Left ventricle myocardium inferior (tissue), 1 donor: ENCODE measurements around the gene TJP3. TPM values are rescaled to one million over a fixed set of nuclear protein-coding genes. Genes with fewer than 3 reads are reported as not detected.

Source experiments
- DNase-seq: peaks from one replicate; pipeline ENCODE4 v3.0.0-alpha.2; 2020
- H3K27ac ChIP-seq: fragments of 200-600 bp; replicated peaks from 2 replicates; pipeline ENCODE4 v1.8.0; 2021
- H3K27me3 ChIP-seq: fragments of 200-600 bp; 2 replicates; pipeline ENCODE4 v1.8.0; 2021; ENCODE audit warnings: low read depth
- H3K36me3 ChIP-seq: fragments of 200-600 bp; 2 replicates; pipeline ENCODE4 v1.8.0; 2021
- H3K4me1 ChIP-seq: fragments of 200-600 bp; 2 replicates; pipeline ENCODE4 v1.8.0; 2021
- H3K4me3 ChIP-seq: fragments of 200-600 bp; 2 replicates; pipeline ENCODE4 v1.8.0; 2021; ENCODE audit warnings: mild to moderate bottlenecking, moderate library complexity
- H3K9me3 ChIP-seq: fragments of 200-600 bp; replicated peaks from 2 replicates; pipeline ENCODE4 v1.8.0; 2021
- intact Hi-C: fragments of 100-400 bp; cut with micrococcal nuclease; formaldehyde crosslinking; loops from one replicate; pipeline ENCODE4 v1.11.0; 2022
- long read RNA-seq: library from polyadenylated mRNA; unstranded; transcript quantifications from one replicate; pipeline ENCODE4 v2.0.0, GENCODE V29; 2021
- total RNA-seq: library from RNA; stranded (reverse); fragmentation: NEBNext Ultra II Directional; extraction: Animal tissue kit (Norgen Biotek cat#: 25700); gene quantifications from one replicate; pipeline ENCODE4 v1.2.1, GENCODE V29; 2021
- TF ChIP-seq, protein P1 (sequence below): fragments of 200-600 bp; IDR thresholded peaks from 2 replicates; pipeline ENCODE4 v1.8.0; 2021; ENCODE audit warnings: antibody characterized with exemption, mild to moderate bottlenecking, borderline replicate concordance
- donor health status: DM: no; HTN: yes; CAD: no; lungs with severe emphysema.

The TJP3 gene, protein sequence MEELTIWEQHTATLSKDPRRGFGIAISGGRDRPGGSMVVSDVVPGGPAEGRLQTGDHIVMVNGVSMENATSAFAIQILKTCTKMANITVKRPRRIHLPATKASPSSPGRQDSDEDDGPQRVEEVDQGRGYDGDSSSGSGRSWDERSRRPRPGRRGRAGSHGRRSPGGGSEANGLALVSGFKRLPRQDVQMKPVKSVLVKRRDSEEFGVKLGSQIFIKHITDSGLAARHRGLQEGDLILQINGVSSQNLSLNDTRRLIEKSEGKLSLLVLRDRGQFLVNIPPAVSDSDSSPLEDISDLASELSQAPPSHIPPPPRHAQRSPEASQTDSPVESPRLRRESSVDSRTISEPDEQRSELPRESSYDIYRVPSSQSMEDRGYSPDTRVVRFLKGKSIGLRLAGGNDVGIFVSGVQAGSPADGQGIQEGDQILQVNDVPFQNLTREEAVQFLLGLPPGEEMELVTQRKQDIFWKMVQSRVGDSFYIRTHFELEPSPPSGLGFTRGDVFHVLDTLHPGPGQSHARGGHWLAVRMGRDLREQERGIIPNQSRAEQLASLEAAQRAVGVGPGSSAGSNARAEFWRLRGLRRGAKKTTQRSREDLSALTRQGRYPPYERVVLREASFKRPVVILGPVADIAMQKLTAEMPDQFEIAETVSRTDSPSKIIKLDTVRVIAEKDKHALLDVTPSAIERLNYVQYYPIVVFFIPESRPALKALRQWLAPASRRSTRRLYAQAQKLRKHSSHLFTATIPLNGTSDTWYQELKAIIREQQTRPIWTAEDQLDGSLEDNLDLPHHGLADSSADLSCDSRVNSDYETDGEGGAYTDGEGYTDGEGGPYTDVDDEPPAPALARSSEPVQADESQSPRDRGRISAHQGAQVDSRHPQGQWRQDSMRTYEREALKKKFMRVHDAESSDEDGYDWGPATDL
- total RNA-seq = not detected
- long read RNA-seq = 0 reads

DNA sequence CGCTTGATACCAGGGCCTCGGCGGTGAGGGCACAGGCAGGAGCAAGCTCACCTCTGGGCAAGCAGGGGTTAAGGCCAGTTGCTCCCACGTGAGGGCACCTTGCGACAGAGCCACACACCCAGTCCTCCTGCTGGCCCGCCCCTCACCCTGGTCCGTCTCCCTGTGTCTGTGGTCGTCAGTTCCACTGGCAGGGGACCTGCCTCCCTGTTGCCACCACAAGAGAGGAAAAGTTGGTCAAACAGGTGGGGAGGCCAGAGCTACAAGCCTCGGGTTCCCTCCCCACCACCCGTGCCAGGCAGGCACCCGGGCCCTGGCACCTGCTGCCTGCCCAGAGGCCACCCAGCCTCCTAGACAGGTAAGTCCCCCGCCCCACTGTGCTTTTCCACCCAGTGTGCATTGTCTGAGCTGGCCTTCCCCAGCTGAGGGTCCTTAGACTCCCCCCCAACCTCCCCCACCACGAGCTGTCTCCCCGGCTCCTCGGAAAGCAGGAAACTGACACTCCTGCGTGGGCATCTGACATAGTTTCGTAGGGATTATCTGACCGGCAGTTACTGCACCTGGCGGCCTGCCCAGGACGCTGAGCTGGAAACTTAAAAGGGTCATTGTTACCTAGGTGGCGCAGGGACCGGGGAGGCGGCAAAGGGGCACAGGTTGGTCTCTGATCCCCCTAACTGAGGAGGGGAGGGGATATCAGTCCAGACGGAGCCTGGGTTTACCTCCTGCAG is at the start of gene TJP3:
TJP3 (plus strand) TSS at position 178 of the 725 bp plus-strand sequence. CDS start 20,049 bp downstream, outside the sequence.
- peaks cover 20% of the 10 kb centered on the region for H3K4me1 ChIP-seq
- no peaks in the 10 kb centered on the region for H3K36me3 ChIP-seq
- H3K27ac ChIP-seq = no peak within 1 kb of the TSS
- H3K27me3 ChIP-seq = peaks cover 32% of the 10 kb centered on the region
- no peak for DNase-seq
- intact Hi-C loops = no loop called here
- TF ChIP-seq, protein P1, sequence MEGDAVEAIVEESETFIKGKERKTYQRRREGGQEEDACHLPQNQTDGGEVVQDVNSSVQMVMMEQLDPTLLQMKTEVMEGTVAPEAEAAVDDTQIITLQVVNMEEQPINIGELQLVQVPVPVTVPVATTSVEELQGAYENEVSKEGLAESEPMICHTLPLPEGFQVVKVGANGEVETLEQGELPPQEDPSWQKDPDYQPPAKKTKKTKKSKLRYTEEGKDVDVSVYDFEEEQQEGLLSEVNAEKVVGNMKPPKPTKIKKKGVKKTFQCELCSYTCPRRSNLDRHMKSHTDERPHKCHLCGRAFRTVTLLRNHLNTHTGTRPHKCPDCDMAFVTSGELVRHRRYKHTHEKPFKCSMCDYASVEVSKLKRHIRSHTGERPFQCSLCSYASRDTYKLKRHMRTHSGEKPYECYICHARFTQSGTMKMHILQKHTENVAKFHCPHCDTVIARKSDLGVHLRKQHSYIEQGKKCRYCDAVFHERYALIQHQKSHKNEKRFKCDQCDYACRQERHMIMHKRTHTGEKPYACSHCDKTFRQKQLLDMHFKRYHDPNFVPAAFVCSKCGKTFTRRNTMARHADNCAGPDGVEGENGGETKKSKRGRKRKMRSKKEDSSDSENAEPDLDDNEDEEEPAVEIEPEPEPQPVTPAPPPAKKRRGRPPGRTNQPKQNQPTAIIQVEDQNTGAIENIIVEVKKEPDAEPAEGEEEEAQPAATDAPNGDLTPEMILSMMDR = no peak
- H3K4me3 ChIP-seq = no peak within 1 kb of the TSS
- no peaks in the 10 kb centered on the region for H3K9me3 ChIP-seq

DNA sequence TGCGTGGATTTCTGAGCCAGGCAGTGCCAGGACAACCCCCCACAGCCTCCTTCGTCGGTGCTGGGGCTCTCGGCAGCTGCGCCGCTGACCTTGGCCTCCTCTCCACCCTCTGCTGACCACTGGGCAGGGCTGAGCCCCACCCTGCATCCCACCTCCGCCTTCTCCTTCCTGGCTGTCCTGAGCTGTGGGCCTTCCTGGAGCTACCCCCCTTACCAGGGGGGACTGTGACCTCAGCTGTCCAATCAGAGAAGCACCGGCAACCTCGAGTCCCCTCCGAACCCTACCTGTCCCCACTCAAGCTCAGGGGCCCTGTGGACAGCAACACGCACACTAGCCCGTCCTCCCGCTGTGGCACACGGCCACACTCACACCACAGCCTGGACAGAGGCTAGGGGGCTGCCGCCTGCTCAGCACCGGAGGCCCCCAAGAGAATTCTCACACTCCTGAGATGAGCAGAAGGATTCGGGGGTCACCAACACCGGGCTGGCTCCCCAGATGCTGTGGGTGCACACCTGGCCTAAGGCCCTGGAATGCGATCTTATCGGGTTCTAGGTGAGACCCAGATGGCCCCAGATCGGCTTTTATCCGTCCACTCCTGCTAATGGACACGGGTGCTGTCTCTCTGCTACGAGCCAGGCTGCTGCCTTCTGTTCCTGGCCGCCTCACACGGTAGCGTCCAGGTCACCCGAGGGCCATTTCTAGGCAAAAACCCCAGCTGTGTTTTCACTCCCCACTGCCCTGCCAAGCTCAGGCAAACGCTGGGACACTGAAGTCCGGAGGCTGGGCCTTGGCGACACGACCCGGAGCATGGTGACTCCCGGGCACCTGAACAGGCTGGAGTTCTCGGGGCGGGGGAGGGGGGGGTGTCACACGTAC is 49.1 kb upstream of the TJP3 start:
- intact Hi-C loops = no loop called here
- Histone ChIP-seq H3K4me3 (no peak overlapping the region), H3K27ac (no peak overlapping the region), H3K4me1 (peaks cover 8% of the 10 kb centered on the region), H3K9me3 (no peaks in the 10 kb centered on the region), H3K27me3 (no peaks in the 10 kb centered on the region), H3K36me3 (peaks cover 84% of the 10 kb centered on the region)
- TF ChIP-seq, protein P1 = no peak
- DNase-seq = no peak

DNA sequence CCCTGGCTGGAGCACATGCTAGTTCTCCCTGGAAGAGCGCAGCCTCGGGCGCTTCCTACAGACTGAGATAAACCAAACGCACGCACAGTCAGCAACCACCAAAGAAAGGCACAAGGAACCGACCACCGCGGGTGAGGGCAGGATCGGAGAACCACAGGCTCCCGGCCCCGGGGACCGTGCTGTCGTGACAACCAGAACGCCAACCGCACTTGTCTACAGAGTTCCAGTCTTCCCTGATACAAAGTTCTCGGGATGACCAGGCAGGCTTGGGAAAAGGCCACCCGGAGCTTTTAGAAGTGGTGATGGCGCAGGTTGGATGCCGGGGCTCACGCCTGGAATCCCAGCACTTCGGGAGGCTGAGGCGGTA is 48.5 kb upstream of the TJP3 start:
- Histone ChIP-seq H3K4me1 (peaks cover 8% of the 10 kb centered on the region), H3K4me3 (no peak overlapping the region), H3K27me3 (no peaks in the 10 kb centered on the region), H3K27ac (no peak overlapping the region), H3K36me3 (peaks cover 86% of the 10 kb centered on the region), H3K9me3 (no peaks in the 10 kb centered on the region)
- TF ChIP-seq, protein P1 = no peak
- no peak for DNase-seq
- intact Hi-C loops = no loop called here

DNA sequence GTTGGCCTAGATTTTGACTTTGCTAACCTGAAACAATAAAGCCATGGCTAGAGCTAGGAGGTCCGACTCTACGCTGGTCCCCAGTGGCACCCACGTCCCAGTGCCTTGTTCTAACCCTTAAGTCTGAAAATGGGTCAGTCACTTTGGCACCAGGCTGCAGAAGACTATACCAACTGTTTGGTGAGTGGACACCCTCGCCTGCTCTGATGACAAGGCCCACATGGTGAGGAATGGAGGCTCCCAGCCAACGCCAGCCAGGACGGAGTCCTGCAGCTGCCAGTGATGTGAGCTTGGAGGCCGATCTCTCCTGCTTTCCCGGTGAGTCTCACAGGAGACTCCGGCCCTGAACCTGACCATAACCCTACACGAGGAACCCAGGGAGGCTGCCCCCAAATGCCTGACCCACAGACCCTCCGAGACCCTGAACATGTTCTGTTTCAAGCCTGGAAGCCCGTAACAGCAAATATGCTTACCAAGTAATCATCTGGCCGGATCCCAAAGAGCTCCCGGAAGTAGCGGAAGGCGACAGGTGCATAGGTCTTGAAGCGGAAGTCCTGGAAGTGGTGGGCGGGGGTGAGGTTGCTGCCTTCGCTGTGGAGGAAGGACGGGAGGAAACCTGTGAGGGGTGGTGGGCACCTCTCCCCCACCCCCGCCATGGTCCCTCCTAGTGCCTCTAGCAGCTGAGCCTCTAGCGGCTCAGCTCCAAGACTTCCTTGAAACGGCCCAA is 47.5 kb upstream of the TJP3 start:
- Histone ChIP-seq H3K36me3 (peaks cover 87% of the 10 kb centered on the region), H3K27me3 (no peaks in the 10 kb centered on the region), H3K4me1 (peaks cover 13% of the 10 kb centered on the region), H3K27ac (peak overlapping the region; percentile 9), H3K9me3 (no peaks in the 10 kb centered on the region), H3K4me3 (no peak overlapping the region)
- DNase-seq = no peak
- intact Hi-C loops = no loop called here
- TF ChIP-seq, protein P1 = no peak
